Suppressor macrophage treated with lipopolysaccharide for 1 hour (primary cell): ENCODE data around the gene TLCD3B.
A peak's percentile ranks its signal among the peaks of the same experiment; 100 is the strongest.
"Not testable (repeated sequence)": the region's sequence is repeated elsewhere in the genome, so short reads cannot be mapped to it uniquely, and the experiment has no call there.

ENCODE experiments used
- DNase-seq, 3 donors: peaks; one replicate each; pipeline ENCODE4 v3.0.0-alpha.2; 2020 to 2022

TLCD3B gene

DNA sequence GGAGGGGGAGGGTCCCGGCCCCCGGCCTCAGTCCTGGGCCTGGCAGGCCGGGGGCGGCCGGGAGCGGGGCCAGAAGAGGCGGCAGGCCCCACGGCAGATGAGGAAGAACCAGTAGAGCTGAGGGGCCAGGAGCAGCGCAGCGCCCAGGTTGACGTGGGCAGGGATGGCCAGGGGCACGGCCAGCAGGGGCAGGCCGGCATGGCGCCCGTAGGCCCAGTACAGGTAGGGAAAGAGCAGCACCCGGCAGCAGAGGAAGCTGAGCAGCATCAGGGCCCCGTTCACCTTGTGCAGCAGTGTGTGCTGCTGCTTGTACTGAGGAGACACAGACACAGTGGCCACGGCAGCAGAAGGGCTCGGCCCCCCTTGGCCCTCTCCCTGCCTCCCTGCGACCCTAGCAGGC lies 5.9 kb downstream of the TLCD3B start:
- DNase-seq = no peak

DNA sequence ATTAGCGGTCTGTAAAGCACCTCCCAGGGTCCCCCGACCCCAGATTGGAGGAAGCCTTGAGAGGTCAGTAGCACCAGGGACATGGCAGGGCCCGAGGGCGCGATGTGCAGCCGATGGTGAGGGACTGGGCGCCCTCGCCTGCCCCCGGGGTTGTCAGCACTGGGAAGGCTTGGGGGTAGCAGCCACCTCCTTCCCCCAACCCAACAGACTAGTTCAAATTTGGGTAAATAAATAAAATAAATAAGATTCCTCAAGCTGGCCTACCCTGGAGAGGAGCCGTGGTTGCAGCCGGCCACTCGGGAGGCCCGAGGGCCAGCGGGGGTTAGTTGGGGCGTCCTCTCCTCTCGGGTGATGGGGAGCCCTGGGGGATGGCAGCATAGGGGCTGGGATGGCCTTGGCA lies 6.6 kb downstream of the TLCD3B start:
- no peak for DNase-seq

DNA sequence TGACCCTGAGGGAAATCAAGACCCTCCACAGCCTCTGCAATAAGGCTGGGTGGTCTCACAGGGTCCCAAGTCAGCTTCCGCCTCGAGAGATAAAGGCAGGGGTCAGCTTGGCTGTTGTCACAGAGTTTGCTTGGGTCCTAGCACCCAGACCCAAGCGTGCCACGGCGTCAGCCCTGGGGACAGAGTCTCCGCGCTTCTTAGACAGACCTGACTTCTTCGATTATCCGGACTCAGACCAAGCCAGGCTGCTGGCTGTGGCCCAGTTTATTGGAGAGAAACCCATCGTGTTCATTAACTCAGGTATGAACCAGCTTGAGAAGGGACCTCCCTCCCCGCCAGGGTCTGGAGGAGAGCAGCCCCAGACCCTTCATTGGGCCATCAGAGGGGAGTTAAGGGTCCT lies 7.5 kb downstream of the TLCD3B start:
- DNase-seq = no peak

DNA sequence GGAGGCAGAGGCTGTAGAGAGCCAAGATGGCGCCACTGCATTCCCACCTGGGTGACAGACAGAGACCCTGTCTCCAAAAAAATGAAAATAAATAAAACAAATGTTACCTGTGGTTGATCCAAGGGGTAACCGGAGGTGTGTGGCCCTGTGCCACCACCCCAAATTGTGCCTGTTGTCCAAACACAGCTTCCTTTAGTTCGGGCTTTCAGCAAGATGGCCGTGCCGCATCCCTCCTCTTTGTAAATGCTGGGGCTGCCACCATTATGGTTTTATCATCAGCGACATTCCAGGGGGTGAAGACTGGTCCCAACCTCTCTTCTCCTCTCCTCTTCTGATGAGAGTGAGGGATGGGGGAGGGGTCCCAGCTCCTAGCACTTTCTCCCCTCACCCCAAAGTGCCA lies 8.2 kb downstream of the TLCD3B start, which contains the start of gene C16orf92:
TSS of gene C16orf92 (plus strand) at position 312 of the 400 bp plus-strand sequence. CDS start 143 bp downstream, outside the sequence.
- DNase-seq = no peak

DNA sequence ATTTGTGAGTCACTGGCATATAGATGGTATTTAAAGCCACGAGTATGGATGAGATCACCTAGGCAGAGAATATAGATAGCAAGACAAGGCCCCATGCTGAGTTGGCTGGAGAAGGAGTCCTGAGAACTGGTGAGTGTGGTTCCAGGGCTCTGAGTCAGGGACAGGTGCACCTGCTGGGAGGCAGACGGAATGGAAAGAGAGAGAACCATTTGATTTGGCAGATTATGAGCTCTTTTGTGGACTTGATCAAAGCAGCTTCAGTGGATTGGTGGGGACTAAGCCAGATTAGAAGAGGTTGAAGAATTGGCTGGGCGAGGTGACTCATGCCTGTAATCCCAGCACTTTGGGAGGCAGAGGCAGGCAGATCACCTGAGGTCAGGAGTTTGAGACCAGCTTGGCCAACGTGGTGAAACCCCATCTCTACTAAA lies 12.3 kb downstream of the TLCD3B start:
- DNase-seq = no peak

DNA sequence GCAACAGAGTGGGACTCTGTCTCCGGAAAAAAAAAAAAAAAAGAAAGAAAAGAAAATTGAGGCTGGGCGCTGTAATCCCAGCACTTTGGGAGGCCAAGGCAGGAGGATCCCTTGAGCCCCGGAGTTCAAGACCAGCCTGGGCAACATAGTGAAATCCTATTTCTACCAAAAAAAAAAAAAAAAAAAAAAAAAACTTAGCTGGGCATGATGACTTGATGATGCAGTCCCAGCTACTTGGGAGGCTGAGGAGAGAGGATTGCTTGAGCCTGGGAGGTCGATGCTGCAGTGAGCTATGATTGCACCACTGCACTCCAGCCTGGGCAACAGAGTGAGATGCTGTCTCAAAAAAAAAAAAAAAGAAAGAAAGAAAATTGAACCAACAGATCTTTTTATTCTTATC lies 13.1 kb downstream of the TLCD3B start:
- DNase-seq = not testable (repeated sequence)

DNA sequence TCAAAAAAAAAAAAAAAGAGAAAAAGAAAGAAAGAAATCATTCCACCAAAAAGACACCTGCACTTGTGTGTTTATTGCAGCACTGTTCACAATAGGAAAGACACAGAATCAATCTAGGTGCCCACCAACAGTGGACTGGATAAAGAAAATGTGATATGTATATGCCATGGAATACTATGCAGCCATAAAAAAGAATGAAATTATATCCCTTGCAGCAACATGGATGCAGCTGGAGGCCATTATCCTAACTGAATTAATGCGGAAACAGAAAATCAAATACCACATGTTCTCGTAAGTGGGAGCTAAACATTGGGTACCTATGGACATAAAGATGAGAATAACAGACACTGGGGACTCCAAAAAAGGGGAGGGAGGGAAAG lies 13.8 kb downstream of the TLCD3B start:
- DNase-seq = no peak

DNA sequence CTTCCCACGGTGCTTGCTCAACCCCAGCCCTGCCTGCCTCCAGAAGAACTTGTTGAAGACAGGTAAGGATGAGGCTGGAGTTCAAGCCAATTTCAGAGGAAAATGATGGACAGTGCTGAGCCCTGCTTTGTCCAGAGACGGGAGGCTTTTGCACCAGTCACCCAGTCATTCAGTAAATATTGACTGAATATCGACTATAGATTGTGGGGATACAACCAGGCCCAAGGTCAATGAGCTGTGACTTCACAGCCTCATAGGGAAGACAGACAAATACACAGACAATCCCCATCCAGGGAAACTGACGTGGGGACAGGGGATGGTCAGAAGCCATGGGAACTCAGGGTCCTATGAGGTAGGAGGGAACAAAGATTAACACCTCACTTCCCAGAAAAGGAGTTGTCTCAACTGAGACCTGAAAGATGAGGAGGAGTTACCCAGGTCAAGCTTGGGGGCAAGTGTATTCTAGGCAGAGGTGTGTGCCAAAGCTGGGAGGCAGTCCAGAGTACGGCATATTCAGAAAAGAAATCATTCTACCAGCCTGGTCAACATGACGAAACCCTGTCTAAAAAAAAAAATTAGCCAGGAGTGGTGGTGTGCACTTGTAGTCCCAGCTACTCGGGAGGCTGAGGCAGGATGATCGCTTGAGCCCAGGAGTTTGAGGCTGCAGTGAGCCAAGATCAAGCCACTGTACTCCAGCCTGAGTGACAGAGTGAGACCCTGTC lies 14.4 kb downstream of the TLCD3B start:
- DNase-seq = no peak

DNA sequence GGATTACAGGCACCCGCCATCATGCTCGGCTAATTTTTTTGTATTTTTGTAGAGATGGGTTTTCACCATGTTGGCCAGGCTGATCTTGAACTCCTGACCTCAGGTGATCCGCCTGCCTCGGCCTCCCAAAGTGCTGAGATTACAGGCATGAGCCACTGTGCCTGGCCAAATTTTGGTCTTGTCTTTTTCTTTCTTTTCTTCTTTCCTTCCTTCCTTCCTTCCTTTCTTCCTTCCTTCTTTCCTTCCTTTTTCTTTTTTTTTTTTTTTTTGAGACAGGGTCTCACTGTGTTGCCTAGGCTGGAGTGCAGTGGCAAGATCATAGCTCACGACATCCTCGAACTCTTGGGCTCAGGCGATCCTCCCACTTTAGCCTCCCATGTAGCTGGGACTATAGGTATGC lies 15.6 kb downstream of the TLCD3B start:
- not testable (repeated sequence) for DNase-seq

DNA sequence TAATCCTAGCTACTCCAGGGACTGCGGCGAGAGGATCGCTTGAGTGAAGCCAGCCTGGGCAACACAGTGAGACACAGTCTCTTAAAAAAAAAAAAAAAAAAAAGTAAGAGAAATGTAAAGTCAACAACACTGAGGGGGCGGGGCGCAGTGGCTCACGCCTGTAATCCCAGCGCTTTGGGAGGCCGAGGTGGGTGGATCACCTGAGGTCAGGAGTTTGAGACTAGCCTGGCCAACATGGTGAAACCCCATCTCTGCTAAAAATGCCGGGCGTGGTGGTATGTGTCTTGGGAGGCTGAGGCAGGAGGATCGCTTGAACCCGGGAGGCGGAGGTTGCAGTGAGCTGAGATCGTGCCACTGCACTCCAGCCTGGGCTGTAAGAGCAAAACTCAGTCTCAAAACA lies 18.5 kb downstream of the TLCD3B start:
- DNase-seq = not testable (repeated sequence)

DNA sequence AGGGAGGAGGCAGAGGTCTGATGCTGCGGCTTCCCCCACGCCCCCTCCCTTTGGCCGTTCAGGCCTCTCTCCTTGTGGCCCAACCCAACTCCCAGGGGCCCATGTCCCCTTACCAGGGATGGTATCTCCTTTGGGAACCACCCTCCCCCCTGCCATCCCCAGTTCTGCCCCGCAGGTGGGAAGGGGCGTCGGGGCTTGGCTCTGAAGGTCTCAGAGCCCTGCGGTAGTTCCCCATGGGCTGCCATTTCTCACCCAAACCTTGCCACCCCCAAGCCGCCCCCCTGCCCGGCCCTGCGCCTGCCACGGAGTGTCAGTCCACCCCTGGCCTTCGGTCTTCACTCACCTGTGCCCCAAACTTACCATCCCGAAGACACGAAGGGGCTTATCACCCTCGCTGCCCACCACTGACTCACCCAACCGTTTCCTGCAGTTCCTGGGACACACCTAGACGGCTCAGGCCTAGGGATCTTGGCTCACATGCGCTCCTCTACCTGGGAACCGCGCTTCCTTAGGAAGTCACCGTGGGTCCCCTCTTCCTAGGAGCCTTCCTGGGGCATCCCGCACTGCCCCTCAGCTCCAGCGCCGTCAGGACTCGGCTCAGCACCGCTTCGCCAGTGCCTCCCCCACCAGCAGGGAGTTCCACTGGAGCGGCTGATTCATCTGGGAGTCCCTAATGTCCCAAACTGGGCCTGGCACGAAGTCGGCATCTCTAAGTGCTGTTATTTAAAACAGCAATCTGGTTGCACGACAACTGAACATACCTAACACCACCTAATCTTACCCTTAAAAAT lies 19.2 kb downstream of the TLCD3B start:
- no peak for DNase-seq

DNA sequence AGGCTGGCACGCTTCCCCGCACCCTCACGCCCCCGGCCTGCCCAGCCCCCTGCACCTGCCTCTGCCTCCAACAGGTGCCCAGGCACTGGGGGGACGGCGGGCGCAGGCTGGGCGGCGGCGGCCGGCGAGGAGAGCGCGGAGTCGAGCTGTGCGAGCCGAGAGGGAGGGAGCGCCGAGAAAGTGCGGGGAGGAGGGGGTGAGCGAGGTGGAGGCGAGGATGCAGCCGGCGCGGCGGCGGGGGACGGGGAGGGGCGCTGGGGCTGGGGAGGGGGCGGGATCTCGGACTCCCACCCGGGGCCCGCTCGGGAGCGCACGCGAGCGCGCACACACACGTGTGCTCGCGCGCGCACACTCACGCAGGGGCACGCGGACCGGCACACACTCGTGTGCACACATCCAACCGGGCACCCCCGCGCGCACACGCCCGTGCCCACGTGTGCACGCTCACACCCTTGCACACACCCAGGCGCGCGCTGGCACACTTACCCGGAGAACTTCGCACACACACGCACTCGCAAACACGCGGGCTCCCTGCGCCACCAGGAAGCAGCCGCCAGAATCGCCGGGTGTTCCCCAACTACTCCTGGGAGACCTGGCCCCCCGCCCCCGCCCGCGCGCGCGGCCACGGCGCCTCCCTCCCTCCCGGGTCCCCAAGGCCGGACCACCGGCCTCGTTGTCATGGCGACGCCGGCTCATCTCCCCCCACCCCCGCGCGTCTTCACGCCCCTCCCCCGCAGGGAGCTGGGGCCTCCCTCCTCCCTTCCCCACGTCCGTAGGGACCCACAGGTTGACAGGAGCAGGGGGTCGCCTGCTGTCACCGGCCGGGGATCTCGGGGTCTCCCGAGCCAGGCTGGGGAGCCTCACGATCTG lies 20.0 kb downstream of the TLCD3B start, which contains the start of gene DOC2A:
TSS of gene DOC2A (minus strand) at position 184 of the 870 bp plus-strand sequence. CDS start 805 bp downstream, outside the sequence.
- peak in 2 of 3 donors; percentile 18 to 43 for DNase-seq

DNA sequence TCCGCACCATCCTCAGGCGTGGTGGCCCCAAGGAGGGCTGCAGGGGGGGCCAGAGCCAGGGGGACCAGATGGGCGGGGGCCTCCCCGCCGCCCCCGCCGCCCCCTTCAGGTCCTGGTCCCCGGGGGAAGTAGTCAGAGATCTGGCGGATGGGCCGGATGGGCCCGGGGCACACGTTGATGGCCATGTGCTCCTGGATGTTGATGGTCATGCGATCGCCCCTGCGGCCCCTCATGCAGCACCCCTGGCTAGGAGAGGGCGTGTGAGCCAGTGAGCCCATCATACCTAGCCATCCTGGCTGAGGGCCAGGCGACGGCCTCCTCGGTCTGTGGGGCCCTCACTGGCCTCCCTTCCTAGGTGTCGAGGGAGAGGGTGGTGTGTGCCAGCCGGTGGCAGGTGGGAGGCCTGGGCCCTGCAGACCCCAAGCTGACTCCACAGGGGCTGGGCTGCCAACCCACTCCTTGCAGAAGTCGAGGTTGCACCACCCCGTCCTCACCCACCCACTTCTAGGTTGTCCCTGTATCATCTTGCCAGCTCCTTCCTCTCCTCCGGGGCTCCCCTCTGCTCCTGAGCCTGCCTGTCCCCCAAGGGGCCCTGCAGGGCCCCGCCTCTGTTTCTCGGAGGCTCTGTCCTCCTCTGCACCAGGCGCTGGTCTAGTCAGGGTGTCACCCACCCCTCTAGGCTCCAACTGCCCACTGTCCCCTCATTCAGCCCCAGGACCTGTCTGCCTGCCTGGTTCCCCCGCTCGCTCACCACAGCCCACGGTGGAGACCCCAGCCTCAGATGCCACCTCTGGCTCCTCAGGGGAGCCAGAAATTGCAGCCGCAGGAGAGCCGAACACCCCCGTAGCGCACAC lies 20.9 kb downstream of the TLCD3B start:
- no peak for DNase-seq

DNA sequence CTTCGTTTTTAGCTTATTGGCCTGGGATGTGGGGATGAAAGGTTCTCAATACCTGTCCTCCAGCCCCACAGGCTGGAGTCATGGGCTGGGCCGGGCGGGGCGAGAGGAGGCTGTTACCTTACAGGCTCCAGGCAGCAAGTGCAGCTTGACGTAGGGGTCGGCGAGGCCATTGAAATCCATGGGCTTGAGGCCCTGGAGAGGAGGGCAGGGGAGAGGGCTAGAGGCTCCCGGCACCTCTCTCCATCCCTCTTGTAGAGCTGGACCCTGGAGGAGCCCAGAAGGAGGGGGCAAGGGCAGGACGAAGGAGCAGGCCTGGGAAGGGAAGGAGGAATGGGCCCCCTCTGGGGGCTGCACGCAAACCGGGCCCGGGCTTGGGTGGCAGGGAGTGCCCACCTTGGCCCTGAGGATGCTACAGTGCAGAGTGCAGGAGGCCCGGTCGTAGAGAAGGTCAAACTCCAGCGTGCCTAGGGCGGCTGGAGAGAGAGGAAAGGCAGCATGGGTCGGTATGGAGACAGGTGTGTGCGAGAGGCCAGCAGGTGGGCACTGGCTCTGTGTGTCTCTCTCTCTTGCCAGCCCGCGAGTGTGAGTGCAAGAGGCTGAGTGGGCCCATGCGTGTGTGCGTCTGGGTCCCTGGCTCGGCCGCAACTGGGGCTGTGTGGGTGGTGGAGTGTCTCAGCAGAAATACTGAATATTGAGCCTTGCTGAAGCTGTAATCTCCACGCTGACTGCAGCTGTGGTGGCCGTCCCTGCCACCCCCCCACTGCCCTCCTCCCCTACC lies 21.8 kb downstream of the TLCD3B start:
- no peak for DNase-seq

DNA sequence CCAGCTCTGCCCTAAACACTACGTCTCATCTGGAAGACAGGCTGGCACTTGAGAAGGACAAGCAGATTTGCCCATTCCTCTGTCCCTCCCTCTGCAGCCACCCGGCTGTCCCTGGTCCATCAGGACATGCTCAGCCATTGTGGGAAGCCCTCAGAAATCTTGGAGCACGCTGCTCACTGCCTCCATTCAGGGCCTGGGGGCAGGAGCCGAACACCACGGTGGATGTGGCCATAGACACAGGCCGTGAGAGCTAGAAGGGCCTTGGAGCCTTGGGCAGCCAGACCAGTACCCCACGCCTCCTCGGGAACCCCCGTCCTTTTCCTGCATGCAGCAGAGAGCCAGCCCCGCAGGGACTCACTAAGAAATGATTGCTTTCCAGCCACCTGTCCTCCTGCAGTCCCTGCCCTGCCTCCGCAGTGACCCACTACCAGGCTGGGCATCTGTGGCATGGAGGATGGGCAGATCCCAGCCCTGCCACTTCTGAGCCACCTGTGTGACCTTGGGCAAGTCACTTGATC lies 23.6 kb downstream of the TLCD3B start:
- no peak for DNase-seq

DNA sequence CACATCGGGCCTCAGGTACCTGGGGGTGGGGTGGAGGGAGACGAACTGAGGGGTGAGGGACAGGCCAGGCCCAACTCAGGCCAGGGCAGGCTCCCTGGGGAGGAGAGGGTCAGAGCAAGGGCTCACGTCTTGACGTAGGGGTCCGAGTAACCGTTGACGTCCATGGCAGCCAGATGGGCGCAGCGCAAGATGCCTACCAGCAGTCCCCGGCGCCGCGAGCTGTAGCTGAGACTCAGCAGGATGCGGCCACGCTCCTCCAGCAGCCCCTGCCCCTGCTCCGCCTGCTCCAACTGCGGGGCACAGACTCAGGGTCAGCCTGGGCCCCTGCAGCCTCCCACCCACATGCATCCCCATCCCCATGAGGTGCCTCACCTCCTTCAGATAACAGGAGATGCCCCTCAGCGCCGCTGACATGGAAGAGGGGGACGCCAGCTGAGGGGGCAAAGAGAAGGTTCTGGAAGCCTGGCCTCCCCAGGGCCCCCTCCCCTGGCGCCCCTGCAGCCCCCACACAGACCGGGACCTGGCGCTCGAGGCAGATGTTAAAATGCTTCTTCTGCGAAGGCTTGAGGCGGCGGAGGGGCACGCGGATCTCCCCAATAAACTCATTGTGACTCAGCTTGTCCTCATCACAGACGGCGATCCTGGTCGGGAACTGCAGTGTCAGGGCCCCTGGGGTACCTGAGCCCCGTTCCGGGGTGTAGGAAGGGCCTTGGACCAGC lies 24.3 kb downstream of the TLCD3B start:
- DNase-seq = no peak

DNA sequence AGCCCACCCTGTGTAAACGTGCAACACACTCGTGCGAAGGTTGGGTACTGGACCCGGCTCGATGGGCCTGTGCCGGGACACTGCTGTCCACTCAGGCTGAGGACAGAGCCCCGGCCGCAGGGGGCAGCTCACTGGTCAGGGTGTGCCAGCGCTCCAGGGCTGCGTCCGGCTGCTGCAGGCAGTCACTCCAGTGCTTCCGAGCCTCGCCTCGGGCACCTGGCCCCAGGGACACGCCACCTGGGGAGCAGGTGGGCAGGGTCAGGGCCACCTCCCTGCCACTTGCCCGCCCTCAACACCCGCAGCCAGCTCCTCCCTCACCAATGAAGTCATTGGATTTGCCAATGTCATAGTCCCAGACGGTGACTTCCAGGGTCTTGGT lies 25.0 kb downstream of the TLCD3B start:
- DNase-seq = no peak

DNA sequence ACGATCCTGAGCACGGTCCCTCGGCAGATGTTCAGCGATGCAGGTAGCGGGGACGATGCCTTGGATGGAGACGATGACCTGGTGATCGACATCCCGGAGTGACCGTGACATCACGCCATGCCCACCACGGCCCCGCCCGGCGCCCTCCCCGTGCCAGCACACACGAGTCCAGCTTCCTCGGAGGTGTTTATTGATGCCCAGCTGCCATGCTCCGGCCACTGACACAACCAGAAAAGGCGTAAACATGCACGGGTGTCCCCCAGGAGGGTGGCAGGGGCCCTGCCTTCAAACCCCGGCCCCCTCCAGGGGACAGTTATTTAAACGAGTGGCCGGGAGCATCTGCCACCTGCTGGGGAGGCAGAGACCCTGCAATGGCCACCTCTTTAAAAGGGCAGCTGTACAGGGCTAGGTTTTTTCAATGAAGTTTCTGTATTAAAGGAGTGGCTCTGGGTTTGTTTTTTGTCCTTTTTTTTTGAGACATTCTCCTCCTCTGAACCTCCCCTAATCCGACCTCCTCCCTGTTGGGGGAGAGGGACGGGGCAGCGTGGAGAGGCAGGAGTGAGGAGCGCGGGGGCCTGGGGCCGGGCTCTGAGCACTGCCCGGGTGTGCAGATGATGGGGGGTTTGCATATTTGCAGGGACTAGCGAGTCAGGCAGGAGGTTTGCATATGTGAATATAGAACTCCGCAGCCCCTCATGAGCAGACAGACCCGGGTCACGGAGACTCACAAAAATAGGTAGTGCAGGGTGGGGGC lies 25.6 kb downstream of the TLCD3B start:
- DNase-seq = peak; percentile 53 to 76 (median 65)

DNA sequence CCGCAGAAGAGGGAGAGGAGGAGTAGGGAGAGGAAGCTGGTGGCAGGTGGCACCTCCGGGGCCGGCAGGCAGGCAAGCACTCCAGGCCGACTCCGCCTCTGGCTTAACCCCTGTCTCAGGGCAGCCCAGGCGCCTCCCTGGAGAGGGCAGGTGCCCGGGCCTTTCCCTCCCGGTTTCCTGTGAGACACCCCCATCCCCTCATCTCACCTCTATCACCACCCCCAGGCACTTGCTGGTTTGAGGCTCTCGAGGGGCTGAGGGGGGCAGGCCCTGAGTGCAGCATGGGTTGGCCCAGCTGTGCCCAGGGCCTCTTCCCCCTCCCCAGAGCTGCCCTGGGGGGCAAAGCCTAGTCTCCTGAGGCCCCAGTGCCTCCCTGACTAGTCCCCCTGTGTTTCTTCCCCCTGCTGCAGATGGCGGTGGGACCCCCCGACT lies 26.2 kb downstream of the TLCD3B start:
- DNase-seq = no peak

DNA sequence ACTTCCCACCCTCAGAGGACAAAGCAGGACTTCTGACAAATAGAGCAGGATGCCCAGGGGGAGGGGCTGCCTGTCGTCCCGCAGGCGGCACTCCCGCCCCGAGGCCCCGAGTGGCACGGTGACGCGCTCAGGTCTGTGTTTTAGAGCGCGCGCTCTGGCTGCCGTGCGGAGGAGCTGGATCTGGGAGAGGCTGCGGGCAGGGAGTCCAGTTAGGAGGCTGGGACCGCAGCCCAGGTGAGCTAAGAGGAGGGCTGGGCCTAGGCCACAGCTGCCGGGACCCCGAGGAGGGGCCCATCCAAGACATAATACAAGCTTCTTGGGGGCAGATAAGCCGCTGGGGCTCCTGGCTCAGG lies 26.7 kb downstream of the TLCD3B start:
- DNase-seq = no peak
